ENCODE data around the gene PRICKLE4.

Gene PRICKLE4

DNA sequence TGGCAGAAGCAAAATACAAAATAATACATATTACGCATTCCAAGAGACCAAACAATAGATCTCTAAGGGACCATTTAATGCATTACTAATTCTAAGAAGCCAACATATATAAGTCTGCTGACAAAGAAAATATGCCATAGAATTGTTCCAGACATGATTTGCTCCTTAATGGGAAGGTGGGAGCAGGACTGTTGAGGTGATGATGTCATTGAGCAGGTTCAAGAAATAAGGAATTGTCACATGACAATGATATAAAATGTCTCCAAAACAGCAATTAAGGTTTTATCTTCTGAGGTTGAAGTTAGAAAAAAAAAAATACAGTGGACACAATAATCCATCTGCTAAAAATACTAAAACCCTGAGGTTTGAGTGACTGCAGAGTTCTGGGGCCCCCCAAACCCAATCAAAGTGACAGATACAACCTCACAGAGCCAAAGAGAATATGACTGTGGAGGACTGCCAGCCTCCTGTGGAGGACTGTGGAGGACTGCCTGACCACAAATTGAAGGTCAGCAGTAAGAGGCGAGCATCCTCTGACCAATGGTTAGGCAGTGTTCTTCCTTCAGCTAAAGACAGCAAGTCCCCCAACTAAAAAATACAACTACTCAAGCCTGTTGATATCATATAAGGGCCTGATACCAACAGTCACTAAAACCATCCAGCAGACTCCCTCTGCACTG is 45.9 kb downstream of the PRICKLE4 start:
- no peak for DNase-seq (ENCODE audit: low read depth)
- TF ChIP-seq, protein P1, sequence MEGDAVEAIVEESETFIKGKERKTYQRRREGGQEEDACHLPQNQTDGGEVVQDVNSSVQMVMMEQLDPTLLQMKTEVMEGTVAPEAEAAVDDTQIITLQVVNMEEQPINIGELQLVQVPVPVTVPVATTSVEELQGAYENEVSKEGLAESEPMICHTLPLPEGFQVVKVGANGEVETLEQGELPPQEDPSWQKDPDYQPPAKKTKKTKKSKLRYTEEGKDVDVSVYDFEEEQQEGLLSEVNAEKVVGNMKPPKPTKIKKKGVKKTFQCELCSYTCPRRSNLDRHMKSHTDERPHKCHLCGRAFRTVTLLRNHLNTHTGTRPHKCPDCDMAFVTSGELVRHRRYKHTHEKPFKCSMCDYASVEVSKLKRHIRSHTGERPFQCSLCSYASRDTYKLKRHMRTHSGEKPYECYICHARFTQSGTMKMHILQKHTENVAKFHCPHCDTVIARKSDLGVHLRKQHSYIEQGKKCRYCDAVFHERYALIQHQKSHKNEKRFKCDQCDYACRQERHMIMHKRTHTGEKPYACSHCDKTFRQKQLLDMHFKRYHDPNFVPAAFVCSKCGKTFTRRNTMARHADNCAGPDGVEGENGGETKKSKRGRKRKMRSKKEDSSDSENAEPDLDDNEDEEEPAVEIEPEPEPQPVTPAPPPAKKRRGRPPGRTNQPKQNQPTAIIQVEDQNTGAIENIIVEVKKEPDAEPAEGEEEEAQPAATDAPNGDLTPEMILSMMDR (IDR thresholded peaks at IDR 0.05; ENCODE audit: low read depth, low read length, missing control alignments) = no peak
- no peak overlapping the region for H3K4me3 ChIP-seq (ENCODE audit: low read depth, low read length)
- in situ Hi-C loops (cut with HindIII; ENCODE audit: low sequenced_read_pairs) = no loop called here

DNA sequence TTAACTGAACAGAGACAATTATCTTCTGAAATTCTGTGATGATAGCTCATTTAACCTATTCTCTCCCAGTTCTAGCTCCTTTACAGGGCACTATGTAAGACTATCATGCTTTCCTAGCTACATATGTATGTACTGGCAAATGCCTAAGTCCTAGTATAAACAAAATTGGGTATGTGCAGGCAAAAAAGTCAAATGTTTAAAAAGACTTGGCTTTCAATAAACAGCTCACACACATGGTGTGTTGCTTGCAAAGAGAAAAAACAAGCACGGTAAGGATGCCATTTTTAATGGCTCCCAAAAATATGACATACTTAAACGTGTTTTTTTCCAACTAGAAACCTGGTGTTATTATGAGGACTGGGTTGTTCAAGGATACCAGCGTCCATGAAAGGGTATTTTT is 51.7 kb downstream of the PRICKLE4 start:
- no peak overlapping the region for H3K4me3 ChIP-seq (ENCODE audit: low read depth, low read length)
- in situ Hi-C loops (cut with HindIII; ENCODE audit: low sequenced_read_pairs) = no loop called here
- TF ChIP-seq, protein P1 (IDR thresholded peaks at IDR 0.05; ENCODE audit: low read depth, low read length, missing control alignments) = no peak
- no peak for DNase-seq (ENCODE audit: low read depth)

DNA sequence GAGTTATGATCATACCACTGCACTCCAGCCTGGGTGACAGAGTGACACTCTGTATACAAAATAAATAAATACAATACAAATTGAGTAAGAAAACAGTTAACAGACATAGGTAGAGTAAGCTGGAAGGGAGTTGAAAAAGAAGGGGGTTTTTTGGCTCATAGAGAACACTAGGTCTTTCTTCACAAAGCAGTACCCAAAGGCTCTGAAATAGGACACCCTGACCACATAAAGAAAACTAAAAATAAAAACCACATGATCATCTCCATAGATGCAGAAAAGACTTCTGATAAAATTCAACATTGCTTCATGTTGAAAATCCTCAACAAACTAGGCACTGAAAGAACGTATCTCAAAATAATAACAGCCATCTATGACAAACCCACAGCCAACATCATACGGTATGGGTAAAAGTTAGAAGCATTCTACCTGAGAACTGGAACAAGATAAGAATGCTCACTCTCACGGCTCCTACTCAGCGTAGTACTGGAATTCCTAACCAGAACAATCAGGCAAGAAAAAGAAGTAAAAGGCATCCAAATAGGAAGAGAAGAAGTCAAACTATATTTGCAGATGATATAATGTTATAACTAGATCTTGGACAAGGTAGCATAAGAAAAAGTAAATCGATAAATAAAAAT is 55.6 kb downstream of the PRICKLE4 start:
- DNase-seq (ENCODE audit: low read depth) = no peak
- H3K4me3 ChIP-seq (ENCODE audit: low read depth, low read length) = no peak overlapping the region
- in situ Hi-C loops (cut with HindIII; ENCODE audit: low sequenced_read_pairs) = no loop called here

DNA sequence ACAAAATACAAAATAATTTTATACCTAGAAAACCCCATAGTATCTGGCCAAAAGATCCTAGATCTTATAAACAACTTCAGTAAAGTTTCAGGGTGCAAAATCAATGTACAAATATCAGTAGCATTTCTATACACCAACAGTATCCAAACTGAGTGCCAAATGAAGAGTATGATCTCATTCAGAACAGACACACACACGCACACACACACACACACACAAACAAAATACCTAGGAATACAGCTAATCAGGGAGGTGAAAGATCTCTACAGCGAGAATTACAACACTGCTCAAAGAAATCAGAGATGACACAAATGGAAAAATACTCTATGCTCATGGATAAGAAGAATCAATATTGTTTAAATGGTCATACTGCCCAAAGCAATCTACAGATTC is 56.1 kb downstream of the PRICKLE4 start:
- H3K4me3 ChIP-seq (ENCODE audit: low read depth, low read length) = no peak overlapping the region
- in situ Hi-C loops (cut with HindIII; ENCODE audit: low sequenced_read_pairs) = no loop called here
- TF ChIP-seq, protein P1 (IDR thresholded peaks at IDR 0.05; ENCODE audit: low read depth, low read length, missing control alignments) = no peak
- no peak for DNase-seq (ENCODE audit: low read depth)

More for the DNA sequence above, 55.6 kb downstream of the PRICKLE4 start:
- TF ChIP-seq, protein P1 (IDR thresholded peaks at IDR 0.05; ENCODE audit: low read depth, low read length, missing control alignments) = no peak

All from astrocyte of the cerebellum (primary cell).